Measurements from ENCODE around the gene PSMG4. TPM values are rescaled to one million over a fixed set of nuclear protein-coding genes. Genes with fewer than 3 reads are reported as not detected.

The PSMG4 gene
- total RNA-seq, 2 donors from 2014 or later = 10.0 to 21.6 TPM

- no peaks in the 10 kb centered on the region for H3K9me3 ChIP-seq
- no peak overlapping the region for H3K4me3 ChIP-seq
- peaks cover 5% of the 10 kb centered on the region for H3K27me3 ChIP-seq
- no peak overlapping the region for H3K27ac ChIP-seq
- TF ChIP-seq CTCF (IDR thresholded peaks at IDR 0.05) = no peak
- intact Hi-C loops (cut with DNase I) = loop anchor here (2.0 kb wide), 1 partner anchor 123 kb away; no protein-coding TSS in a partner anchor
- H3K4me1 ChIP-seq = no peaks in the 10 kb centered on the region
- DNase-seq = no peak
- H3K9ac ChIP-seq (ENCODE audit: low read depth in 2 of 2, low read length in 2 of 2) = no peak overlapping the region
- H3K36me3 ChIP-seq = no peaks in the 10 kb centered on the region
Measured at GRCh38 chr6:3250231-3250675, 8.5 kb upstream of the PSMG4 start.

GRCh38 chr6:3251462-3252314, 7.1 kb upstream of the PSMG4 start:
- TF ChIP-seq CTCF (IDR thresholded peaks at IDR 0.05) = peak; percentile 96
- Histone ChIP-seq H3K4me1 (no peaks in the 10 kb centered on the region), H3K36me3 (no peaks in the 10 kb centered on the region), H3K27ac (no peak overlapping the region), H3K9ac (ENCODE audit: low read depth in 2 of 2, low read length in 2 of 2) (no peak overlapping the region), H3K27me3 (peaks cover 5% of the 10 kb centered on the region), H3K4me3 (no peak overlapping the region), H3K9me3 (no peaks in the 10 kb centered on the region)
- intact Hi-C loops (cut with DNase I) = loop anchor here (2.0 kb wide), 1 partner anchor 125 kb away; no protein-coding TSS in a partner anchor
- DNase-seq = peak; percentile 93

GRCh38 chr6:3252369-3252768, 6.4 kb upstream of the PSMG4 start:
- Histone ChIP-seq H3K27me3 (peaks cover 5% of the 10 kb centered on the region), H3K9ac (ENCODE audit: low read depth in 2 of 2, low read length in 2 of 2) (no peak overlapping the region), H3K4me1 (no peaks in the 10 kb centered on the region), H3K36me3 (no peaks in the 10 kb centered on the region), H3K9me3 (no peaks in the 10 kb centered on the region), H3K4me3 (no peak overlapping the region), H3K27ac (no peak overlapping the region)
- DNase-seq = no peak
- intact Hi-C loops (cut with DNase I) = no loop called here
- TF ChIP-seq CTCF (IDR thresholded peaks at IDR 0.05) = no peak

GRCh38 chr6:3252861-3253596, 5.7 kb upstream of the PSMG4 start:
- H3K4me1 ChIP-seq = no peaks in the 10 kb centered on the region
- H3K4me3 ChIP-seq = no peak overlapping the region
- intact Hi-C loops (cut with DNase I) = no loop called here
- peaks cover 5% of the 10 kb centered on the region for H3K27me3 ChIP-seq
- DNase-seq = no peak
- no peak overlapping the region for H3K9ac ChIP-seq (ENCODE audit: low read depth in 2 of 2, low read length in 2 of 2)
- TF ChIP-seq CTCF (IDR thresholded peaks at IDR 0.05) = no peak
- no peaks in the 10 kb centered on the region for H3K9me3 ChIP-seq
- H3K27ac ChIP-seq = no peak overlapping the region
- H3K36me3 ChIP-seq = no peaks in the 10 kb centered on the region

- Histone ChIP-seq H3K27ac (no peak overlapping the region), H3K36me3 (no peaks in the 10 kb centered on the region), H3K9ac (ENCODE audit: low read depth in 2 of 2, low read length in 2 of 2) (no peak overlapping the region), H3K9me3 (no peaks in the 10 kb centered on the region), H3K27me3 (peaks cover 5% of the 10 kb centered on the region), H3K4me1 (no peaks in the 10 kb centered on the region), H3K4me3 (no peak overlapping the region)
- intact Hi-C loops (cut with DNase I) = no loop called here
- no peak for DNase-seq
- no peak for TF ChIP-seq CTCF (IDR thresholded peaks at IDR 0.05)
Measured at GRCh38 chr6:3253597-3253961, 5.2 kb upstream of the PSMG4 start.
